HG03139 (cell line): ENCODE results near the gene C10orf90.
"Not testable (repeated sequence)": the region's sequence is repeated elsewhere in the genome, so short reads cannot be mapped to it uniquely, and the experiment has no call there.

Source experiments
- ATAC-seq: cut with Tn5 transposase; IDR thresholded peaks from one replicate; pipeline ENCODE4 v1.9.1; 2021; ENCODE audit not compliant: unreplicated experiment

Gene C10orf90

DNA sequence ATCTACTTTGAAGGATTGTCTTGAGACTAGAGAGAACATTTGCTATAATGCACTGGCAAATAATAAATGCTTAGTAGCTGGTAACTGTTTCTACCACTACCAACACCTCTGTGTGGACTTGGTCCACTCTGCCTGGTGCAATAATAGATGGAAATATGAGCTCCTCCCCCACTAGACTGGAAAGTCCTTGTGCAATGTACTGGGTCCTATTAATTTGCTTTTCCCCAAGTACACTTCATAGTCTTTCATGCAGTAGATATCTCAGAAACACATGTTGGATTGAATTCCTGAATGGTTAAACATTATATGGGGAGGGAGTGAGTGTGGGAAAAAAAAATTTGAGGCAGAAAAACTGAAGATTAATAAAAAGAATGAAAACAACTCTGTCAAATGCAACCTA lies 119.3 kb downstream of the C10orf90 start:
- no peak for ATAC-seq

DNA sequence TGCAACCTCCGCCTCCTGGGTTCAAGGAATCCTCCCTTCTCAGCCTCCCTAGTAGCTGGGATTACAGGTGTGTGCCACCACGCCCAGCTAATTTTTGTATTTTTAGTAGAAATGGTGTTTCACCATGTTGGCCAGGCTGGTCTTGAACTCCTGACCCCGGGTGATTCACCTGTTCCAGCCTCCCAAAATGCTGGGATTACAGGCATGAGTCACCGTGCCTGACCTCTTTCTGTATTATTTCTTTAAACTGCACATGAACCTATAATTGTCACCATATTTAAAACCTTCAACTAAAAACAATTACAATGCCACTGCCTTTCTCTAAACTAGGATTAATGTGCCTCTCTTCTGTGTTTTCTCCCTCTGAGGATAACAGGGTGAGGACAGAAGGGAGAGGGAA lies 119.9 kb downstream of the C10orf90 start:
- not testable (repeated sequence) for ATAC-seq

DNA sequence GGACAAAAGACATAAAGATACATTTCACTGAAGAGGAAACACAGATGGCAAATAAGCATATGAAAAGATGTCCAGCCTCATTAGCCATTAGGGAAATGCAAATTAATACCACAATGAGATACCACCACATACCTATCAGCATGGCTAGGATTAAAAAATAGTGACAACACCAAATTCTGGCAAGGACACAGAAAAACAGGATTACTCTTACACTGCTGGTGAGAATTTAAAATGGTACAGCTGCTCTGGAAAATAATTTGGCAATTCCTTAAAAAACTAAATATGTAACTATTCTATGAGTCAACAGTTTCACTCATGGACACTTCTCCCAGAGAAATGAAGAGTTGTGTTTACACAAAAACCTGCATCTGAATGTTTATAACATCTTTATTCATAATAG lies 121.1 kb downstream of the C10orf90 start:
- no peak for ATAC-seq

DNA sequence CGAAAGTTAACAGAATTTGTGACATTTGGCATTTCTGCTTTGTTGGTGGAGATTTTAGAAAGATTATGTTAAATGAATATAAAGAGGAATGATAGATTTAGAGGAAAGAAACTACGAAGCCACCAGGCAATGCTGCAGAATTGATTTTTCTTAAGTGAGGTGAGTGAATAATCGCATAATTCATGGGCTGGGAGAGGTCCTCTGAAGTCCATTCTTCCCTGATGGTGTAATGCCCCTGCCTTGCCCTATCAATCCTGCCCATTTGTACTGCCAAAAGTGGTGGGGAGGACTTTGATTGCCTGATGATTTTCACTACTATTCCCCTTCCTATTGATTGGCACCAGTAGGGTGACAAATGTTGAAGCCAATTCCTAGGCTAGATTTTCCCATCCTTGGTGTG lies 125.9 kb downstream of the C10orf90 start:
- no peak for ATAC-seq

DNA sequence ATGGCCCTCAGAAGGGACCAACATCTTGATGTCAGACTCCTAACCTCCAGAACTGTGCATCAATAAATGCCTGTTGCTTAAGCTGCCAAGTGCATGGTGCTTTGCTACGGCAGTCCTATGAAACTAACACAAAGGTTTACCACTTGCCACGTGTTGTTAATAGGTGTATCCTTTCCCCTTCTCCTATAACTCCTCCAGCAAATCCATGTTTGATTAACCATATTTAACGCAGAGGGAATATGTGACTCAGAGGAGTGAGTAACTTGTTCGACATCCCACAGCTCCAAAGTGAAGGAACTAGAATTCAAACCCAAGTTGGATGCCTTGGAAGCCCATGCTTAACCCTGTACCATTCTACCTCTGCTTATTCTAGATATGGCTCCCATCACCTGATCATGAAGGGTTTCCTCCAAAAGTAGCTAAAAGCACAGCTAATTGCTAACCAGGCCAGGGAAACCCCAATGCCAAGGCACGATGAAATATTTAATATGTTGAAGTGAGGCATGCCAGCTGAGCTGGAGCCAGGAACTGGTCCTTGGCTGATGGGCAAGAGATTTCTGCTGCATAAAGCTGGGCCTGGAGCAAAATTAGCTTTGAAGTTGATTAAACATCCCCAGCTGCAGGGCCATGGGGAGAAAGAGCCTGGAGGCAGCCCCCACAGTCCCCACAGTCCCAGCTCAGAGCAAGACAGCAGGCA lies 131.9 kb downstream of the C10orf90 start:
- ATAC-seq = no peak

DNA sequence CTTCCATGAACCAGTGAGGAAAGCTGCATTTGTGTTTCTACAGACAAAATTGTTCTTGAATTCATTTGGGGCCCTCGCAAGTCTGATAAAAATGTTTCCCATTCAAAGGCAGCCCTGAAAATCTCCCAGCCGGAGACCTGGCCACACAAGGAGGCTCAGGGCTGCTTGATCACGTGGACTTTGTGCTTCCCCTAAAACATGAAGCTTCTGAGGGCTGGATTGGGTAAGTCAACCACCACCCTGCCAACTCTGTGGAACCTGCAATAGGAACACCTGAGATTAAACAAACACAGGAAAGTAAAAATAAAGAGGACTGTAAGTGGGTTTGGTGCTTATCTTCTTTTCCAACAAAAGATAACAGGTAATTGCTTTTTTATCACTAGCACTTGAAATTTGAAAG lies 133.8 kb downstream of the C10orf90 start:
- ATAC-seq = no peak

DNA sequence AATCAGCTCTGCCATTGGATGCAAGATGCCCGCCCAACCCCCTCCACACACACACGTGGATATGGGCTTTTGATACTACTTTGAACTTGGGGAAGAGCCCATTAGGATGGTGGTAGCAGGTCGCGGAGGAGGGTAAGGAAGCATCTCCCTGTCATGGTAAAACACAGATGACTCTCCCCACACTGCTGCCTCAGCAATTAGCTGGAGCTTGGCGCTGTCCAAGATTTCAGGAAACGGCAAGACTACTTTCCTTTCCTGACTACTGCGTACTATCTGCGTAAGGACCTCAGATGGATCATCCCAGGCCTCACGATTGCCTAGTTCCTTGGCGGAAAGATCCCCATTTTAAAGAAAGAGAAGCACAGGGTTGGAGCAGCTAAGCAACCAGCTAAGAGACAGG lies 134.3 kb downstream of the C10orf90 start:
- ATAC-seq = no peak

DNA sequence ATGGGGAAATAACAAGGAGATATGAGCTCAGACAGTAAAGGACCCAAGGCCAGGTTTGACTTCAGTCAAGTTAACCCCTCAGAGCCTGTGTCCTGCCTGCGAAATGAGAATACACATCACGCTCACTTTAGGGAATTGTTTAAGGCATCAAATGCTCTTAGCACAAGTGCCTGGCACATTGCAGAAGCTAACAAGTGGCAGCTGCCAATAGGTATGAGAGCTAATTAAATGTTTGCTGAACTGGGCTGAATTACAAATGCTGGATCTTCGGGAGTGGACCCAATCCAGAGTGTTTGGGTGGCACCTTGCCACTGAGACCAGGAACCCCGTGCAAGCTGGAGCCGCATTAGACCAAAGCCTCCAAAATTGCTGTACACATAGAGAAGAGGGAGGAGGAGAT lies 136.8 kb downstream of the C10orf90 start:
- ATAC-seq = no peak

DNA sequence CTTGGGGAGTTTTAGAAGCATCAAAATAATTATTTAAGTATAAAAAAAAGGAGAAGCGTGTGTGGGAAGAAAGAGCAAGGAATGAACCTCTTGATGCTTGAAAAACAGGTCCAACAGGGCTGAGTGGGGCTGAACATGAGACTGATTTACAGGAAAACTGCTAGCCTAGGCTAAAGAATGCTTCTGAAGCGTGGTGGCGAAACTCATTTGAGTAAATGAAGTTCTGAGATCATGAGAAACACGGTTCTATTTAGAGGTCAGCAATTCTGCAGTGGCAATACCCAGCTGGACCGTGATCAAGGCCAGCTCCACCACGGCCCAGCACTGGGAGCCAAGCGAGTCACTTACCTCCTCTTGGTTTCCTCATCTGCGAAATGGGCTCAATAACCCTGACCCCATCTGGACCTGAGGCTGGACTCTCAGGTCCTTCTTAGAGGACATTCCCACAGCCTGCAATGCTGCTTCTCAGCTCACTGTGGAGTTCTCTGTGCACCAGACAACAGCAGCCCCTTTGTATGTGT lies 142.1 kb downstream of the C10orf90 start:
- no peak for ATAC-seq

DNA sequence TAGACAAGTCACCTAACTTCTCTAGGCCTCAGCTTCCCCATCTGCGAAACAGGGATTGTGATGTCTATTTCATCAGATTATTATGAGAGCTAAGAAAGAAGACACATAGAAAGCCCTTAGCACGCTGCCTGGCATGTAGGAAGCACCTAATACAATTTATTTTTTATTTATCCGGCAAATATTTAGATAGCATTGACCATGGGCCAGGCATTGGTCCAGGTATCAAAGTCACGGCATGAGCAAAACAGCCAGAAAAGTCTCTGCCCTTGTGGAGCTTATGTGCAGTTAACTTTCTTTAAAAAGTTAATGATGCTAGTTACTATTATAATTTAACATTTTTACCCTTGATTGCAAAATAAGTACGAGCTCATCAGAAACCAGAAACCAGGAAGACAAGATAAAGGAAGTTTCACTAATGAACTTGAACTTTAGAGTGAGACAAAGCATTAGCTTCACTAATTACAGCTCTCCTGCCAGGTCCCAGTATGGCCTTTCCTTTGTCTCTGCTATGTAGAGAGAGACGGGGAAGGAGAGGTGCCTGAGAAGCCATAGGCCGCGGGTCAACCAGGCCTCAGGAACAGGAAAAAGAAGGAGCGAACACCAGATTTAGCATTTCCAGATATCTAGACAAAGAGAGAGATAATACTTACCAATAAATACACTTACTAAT lies 142.7 kb downstream of the C10orf90 start:
- no peak for ATAC-seq

DNA sequence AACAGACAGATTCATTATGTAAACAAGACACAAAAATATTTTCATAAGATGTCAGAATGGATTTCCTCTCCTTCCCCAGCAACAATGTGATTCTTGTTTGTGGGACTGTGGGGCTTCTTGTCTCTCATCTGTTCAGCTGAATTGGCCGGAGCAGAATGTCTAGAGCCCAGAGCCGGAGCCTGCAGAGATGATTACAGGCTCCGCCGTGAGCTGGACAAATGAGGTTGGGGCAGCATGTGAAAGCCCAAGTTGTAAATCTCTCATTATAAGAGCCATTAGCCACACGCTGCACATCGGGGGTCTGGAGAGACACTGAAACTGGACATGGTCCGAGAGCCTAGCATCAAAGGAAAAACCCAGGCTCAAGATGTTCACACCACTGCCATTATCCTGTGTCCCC lies 145.2 kb downstream of the C10orf90 start:
- no peak for ATAC-seq

DNA sequence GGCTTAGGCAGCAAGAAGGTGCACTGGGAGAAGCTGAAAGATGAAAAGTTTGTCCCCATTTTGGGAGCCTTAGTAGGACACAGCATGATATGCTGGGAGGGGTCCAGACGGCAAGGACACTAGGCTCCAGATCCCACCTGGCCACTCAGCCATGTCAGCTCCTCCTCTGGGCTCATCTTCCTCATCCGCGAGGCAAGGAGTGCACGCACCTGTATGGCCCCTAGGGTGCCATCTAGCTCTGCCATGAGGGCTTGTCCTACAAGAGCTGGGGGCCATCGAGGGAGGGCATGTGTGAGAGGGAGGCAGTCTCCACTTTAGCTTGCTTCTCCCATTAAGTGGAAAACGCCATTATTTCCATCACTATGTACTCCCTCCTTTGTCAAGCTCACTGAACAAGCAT lies 146.0 kb downstream of the C10orf90 start:
- no peak for ATAC-seq

DNA sequence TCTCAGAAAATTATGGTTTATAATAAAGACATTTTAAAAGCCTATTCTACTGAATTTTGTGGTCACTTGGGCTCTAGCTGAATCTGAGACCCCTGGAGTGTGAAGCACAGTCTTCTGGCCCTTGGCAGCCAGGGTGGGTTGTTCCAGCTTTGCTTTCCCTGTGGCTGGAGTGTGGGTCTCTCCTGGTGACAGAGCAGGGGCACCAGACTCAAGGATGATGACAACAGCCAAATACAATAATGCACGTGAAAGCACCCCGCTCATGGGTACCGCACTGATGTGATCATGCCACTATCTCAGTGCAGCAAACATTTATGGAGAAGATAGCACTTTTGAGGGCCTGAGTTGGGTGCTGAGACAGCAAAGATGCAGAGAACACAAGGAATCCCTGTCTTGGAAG lies 147.4 kb downstream of the C10orf90 start:
- ATAC-seq = no peak

DNA sequence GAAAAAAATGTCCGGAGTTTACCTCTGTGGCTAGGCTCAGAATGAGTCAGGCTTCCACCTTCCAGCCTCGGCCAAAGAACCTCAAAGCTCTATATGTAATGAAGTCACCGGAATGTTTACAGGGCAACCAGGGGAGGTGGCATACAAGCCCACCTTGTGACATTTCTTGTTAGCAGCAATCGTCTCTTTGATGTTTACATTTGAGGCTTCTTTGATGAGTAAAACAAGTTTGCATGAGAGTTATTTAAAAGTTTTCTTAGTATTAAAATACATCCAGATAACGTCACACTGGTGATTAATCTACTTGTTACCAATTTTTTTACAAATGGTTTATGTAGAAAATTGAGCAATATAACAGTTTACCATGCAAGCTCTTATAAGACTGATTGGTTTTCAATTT lies 149.1 kb downstream of the C10orf90 start:
- ATAC-seq = no peak

DNA sequence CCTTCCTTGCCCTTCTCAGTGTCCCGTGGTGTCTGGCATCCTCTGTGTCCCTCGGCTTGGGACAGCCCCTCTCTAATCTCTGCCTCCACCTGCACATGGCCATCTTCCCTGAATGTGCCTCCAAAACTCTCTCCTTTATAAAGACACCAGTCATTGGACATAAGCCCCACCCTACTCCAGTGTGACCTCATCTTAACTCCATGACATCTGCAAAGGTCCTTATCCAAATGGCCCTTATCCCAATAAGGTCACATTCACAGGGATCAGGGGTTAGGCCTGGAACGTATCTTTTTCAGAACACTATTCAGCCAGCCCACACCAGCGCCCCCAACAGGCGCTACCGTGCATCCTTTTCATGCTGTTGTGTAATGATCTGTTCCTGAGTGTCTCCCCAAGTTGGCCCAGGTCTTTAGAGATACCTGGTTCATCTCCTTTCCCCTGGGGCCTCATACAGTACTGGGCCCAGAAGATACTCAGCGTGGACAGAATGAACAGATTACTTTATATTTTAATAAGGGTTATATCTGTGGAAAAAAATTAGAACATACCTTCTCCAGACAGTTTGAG lies 149.7 kb downstream of the C10orf90 start:
- ATAC-seq = no peak

DNA sequence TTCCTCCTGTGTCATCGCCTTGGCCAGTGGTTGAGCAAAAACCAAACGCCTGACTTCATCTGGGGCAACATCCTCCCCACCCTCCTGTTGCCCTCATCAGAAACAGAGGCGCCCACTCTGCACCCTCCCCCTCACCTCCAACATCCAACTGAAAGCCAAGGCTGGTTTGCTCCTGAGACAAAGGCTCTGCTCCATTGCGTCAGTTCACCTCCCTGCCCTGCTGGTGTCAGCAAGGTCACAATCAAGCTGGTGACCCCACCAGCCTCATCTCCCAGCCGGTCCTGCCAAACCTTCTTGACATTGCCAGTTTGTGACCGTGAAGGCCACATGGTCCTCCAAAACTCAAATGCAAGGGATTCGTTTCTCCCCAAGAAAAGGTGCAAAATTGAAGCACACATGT lies 150.5 kb downstream of the C10orf90 start:
- no peak for ATAC-seq

DNA sequence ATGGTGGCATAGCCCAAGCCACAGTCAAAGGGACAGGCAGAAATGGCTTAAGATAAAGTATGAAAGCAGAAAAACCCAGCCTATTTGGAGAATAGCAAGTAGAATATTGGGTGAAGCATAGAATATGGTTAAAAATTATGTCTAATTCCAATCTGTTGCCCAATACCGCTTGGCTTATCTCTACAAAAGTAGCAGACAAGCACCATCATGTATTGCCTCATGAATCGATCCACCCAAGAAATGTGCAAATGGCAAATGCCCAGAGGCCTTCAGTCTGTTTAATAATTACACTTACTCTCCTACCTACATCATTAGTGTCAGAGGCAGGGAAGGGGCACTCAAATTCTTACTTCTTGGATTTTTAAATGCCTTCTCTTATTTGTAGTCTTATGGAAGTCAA lies 151.3 kb downstream of the C10orf90 start:
- no peak for ATAC-seq

DNA sequence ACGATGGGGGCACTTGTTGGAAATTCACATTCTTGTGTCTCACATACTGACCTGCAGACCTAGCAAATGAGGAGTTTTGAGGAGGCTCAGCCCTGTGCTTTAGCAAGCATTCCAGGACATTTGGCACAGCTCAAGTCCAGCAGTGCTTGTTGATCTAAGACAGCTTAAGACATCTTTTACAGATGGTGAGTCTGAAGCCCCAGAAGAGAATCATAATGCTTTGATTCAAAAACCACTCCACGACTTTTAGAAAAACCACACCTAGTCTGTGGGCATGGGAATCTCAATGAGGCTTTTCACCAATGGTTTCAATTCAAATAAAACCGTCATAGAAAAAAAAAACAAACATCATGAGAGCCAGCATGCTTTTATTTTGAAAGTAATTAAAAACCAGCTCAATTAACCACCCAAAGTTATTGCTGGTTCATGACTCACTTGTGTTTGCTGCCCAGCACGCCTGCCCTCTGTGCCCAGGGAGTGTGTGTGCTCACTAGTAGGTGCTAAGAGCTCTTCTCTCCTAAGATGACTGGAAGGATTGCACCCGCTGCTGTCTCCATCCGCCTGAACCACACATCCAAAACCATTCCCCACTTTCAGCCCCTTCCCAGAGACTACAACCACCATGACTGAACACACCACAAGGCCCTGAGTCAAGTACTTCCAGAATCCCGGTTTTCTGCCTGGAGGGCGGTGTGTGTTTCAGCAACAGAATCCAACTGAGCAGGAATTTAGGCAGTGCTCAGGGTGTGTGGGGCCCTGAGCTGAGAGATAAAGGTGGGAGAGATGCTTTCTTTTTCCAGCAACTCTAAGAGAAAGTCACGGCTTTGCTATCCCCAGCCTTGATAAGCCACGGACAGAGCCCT lies 152.0 kb downstream of the C10orf90 start:
- no peak for ATAC-seq

DNA sequence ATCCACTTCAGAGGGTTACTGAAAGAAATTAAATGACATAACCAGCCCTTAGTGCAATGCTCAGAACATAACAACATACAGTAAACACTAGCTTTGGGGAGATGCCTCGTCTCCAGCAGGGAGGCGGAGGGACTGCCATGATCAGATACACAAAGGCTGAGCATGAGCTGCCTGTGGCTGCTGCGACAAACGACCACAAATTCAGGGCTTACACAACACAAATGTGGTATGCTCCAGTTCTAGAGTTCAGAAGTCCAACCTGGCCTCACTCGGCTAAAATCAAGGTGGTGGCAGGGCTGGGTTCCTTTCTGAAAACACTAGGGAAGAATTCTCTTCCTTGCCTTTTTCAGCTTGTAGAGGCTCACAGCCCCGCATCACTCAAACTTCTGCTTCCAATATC lies 154.0 kb downstream of the C10orf90 start:
- ATAC-seq = no peak

DNA sequence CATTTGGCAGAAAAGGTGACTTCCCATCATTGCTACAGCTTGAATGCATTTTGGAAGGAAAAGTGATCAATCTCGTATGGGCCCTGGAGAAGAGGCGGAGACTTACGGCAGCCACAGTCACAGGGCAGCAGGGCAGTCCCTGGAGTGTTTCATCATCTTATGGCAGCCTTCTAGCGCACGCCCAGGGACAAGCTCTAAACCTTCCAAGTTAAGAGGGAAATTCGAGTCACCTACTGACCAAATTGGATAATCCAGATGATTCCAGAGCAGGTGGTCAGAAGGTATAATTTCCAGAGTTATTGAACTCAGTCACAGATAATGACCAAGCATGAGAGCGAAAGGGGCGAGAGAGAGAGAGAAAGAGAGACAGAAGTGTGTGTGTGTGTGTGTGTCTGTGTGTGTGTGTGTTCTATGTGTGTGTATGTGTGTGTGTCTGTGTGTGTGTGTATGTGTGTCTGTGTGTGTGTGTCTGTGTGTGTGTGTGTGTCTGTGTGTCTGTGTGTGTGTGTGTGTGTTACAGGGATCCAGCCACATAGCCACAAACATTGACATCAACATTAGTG lies 158.5 kb downstream of the C10orf90 start:
- no peak for ATAC-seq

DNA sequence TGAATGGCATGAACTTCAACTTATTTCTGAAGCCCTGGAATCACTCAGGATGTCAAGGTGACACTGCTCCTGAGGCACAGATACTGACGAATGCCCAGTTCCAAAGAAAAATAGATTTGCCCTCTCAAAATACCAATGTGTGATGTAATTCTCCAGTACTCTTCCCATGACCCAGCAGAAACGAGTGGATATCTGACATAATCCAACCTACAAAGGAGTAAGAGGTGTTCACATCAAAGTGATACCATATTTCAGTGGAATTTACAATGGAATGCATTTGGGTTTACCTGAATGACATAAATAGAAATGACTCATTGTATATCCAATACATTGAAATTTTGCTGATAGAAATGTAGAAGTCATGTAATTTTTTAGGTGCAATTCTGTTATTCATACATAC lies 161.3 kb downstream of the C10orf90 start:
- no peak for ATAC-seq
